Measurements from ENCODE around the gene CGN. TPM values are rescaled to one million over a fixed set of nuclear protein-coding genes. Genes with fewer than 3 reads are reported as not detected.

The CGN gene
- total and polyA plus RNA-seq, 2 donors (not counting 3 experiments of a cell fraction or from before 2014, with no cell fraction given), result 0.32 to 0.73 TPM

- Histone ChIP-seq H3K36me3 (ENCODE audit: control insufficient read depth in 2 of 2, extremely low read depth in 1 of 2, insufficient read depth in 2 of 2, low read length in 2 of 2) (no peaks in the 10 kb centered on the region), H3K9me1 (replicated peaks; ENCODE audit: control insufficient read depth, extremely low read depth, insufficient read depth, low read length) (no peaks in the 10 kb centered on the region), H3K27me3 (ENCODE audit: control insufficient read depth in 2 of 2, insufficient read depth in 2 of 2, low read length in 2 of 2) (no peaks in the 10 kb centered on the region), H3K79me2 (ENCODE audit: control insufficient read depth, insufficient read depth, low read length) (no peaks in the 10 kb centered on the region), H3K9me3 (replicated peaks; ENCODE audit: control insufficient read depth, insufficient read depth, low read length) (no peaks in the 10 kb centered on the region), H2AFZ (ENCODE audit: low read depth, low read length) (no peak overlapping the region), H3K9ac (replicated peaks; ENCODE audit: extremely low read depth, insufficient read depth, low read length) (no peak overlapping the region), H3K4me2 (ENCODE audit: insufficient read depth, low read length) (no peak overlapping the region), H3K4me3 (replicated peaks in 1 of 3; ENCODE audit: insufficient read depth in 1 of 3, low read depth in 1 of 3, low read length in 3 of 3) (no peak overlapping the region), H3K27ac (ENCODE audit: insufficient read depth, low read depth, low read length) (no peak overlapping the region), H3K4me1 (ENCODE audit: control insufficient read depth, extremely low read depth, insufficient read depth, low read length) (peaks cover 11% of the 10 kb centered on the region), H4K20me1 (replicated peaks; ENCODE audit: control insufficient read depth, extremely low read depth, insufficient read depth, low read length) (no peaks in the 10 kb centered on the region)
- DNase-seq (ENCODE audit: low read depth, low spot score) (peak; percentile 60), FAIRE-seq (peak; percentile 63)
- TF ChIP-seq MAX (IDR thresholded peaks at IDR 0.05; ENCODE audit: insufficient read depth, insufficient read length) (peak; percentile 52), MYC (IDR thresholded peaks at IDR 0.05; ENCODE audit: low read depth, low read length) (no peak)
- CTCF ChIA-PET, result no interaction called here
- dilution Hi-C loops (cut with MboI; ENCODE audit: extremely low pct_ligation_motif_present, low sequenced_read_pairs) (no loop called here), intact Hi-C loops (cut with micrococcal nuclease) (no loop called here)
- POLR2A ChIA-PET, result no interaction called here
- no TSS peak for BruUV-seq (replicated peaks)
These were observed 36.1 kb downstream of the CGN start for GRCh38 chr1:151547119-151547899.

- intact Hi-C loops (cut with micrococcal nuclease), result no loop called here
- H3K4me2 ChIP-seq (ENCODE audit: insufficient read depth, low read length), result no peak overlapping the region
- no peaks in the 10 kb centered on the region for H3K9me3 ChIP-seq (replicated peaks; ENCODE audit: control insufficient read depth, insufficient read depth, low read length)
- peaks cover 11% of the 10 kb centered on the region for H3K4me1 ChIP-seq (ENCODE audit: control insufficient read depth, extremely low read depth, insufficient read depth, low read length)
- no peaks in the 10 kb centered on the region for H4K20me1 ChIP-seq (replicated peaks; ENCODE audit: control insufficient read depth, extremely low read depth, insufficient read depth, low read length)
- H2AFZ ChIP-seq (ENCODE audit: low read depth, low read length), result no peak overlapping the region
- POLR2A ChIA-PET, result no interaction called here
- no peaks in the 10 kb centered on the region for H3K36me3 ChIP-seq (ENCODE audit: control insufficient read depth in 2 of 2, extremely low read depth in 1 of 2, insufficient read depth in 2 of 2, low read length in 2 of 2)
- H3K9me1 ChIP-seq (replicated peaks; ENCODE audit: control insufficient read depth, extremely low read depth, insufficient read depth, low read length), result no peaks in the 10 kb centered on the region
- CTCF ChIA-PET, result no interaction called here
- dilution Hi-C loops (cut with MboI; ENCODE audit: extremely low pct_ligation_motif_present, low sequenced_read_pairs), result no loop called here
- DNase-seq (ENCODE audit: low read depth, low spot score), result no peak
- H3K9ac ChIP-seq (replicated peaks; ENCODE audit: extremely low read depth, insufficient read depth, low read length), result no peak overlapping the region
- H3K27ac ChIP-seq (ENCODE audit: insufficient read depth, low read depth, low read length), result no peak overlapping the region
- no peak overlapping the region for H3K4me3 ChIP-seq (replicated peaks in 1 of 3; ENCODE audit: insufficient read depth in 1 of 3, low read depth in 1 of 3, low read length in 3 of 3)
- no peak for FAIRE-seq
- H3K27me3 ChIP-seq (ENCODE audit: control insufficient read depth in 2 of 2, insufficient read depth in 2 of 2, low read length in 2 of 2), result no peaks in the 10 kb centered on the region
- H3K79me2 ChIP-seq (ENCODE audit: control insufficient read depth, insufficient read depth, low read length), result no peaks in the 10 kb centered on the region
- TF ChIP-seq EZH2 (IDR thresholded peaks at IDR 0.05; ENCODE audit: borderline replicate concordance, low read depth, low read length, severe bottlenecking), result no peak
- TF ChIP-seq POLR2A (IDR thresholded peaks at IDR 0.05; ENCODE audit: low read depth, low read length), result no peak
- no peak for TF ChIP-seq CTCF (IDR thresholded peaks at IDR 0.05; ENCODE audit: extremely low read depth in 1 of 2, insufficient read depth in 1 of 2, low read depth in 1 of 2, low read length in 2 of 2)
- no peak for TF ChIP-seq POLR2AphosphoS5 (IDR thresholded peaks at IDR 0.05; ENCODE audit: insufficient read depth, low read depth, low read length)
- no peak for TF ChIP-seq FOS (IDR thresholded peaks at IDR 0.05; ENCODE audit: borderline replicate concordance, insufficient read depth, low read length)
- TF ChIP-seq MYC (IDR thresholded peaks at IDR 0.05; ENCODE audit: low read depth, low read length), result no peak
- no peak for TF ChIP-seq MAX (IDR thresholded peaks at IDR 0.05; ENCODE audit: insufficient read depth, insufficient read length)
- TF ChIP-seq GATA2 (IDR thresholded peaks at IDR 0.05; ENCODE audit: insufficient read depth, insufficient read length, low read depth, low read length), result no peak
- no peak for TF ChIP-seq JUN (IDR thresholded peaks at IDR 0.05; ENCODE audit: borderline replicate concordance, insufficient read depth, insufficient read length, low read depth)
- no TSS peak for BruUV-seq (replicated peaks)
These were observed 36.7 kb downstream of the CGN start for GRCh38 chr1:151547900-151548230.
